ENCODE data around the gene PPP1R9A.

PPP1R9A gene

DNA sequence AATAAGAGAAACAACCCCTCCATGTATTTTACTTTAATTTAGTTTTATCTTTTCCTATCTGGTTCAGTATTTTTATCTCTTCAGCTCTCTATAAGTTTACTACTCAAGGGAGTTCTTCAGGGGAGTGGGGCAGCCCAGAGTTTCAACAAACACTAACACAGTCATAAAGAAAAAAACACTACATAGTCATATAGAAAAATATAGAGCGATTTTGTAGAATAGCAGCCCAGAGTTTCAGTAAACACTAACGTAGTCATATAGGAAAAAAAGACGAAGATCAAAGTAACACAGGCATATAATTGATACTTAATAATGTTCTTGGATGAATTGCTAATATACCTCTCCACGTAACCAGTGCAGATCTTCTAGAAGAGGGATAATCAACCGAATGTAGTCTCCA lies 362.2 kb downstream of the PPP1R9A start:
- DNase-seq: no peak

DNA sequence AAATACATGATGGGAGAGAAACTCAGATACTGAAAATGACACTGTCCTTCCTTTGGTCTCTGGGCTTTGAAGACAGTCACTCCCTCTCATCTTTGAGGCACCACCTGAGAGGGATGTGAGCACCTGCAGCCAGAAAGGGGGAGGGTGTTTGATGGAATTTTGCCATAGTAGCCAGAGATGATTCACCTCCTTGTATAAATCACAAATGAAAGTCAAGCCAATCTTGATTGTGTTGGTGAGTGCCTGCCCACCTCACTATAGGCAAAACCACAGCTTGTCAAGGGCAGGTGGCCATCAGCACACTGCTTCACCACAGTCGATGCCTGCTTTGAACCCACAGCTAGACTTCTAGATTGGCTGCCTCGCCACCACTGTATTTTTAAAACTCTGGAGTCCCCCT lies 368.7 kb downstream of the PPP1R9A start:
- DNase-seq: no peak

DNA sequence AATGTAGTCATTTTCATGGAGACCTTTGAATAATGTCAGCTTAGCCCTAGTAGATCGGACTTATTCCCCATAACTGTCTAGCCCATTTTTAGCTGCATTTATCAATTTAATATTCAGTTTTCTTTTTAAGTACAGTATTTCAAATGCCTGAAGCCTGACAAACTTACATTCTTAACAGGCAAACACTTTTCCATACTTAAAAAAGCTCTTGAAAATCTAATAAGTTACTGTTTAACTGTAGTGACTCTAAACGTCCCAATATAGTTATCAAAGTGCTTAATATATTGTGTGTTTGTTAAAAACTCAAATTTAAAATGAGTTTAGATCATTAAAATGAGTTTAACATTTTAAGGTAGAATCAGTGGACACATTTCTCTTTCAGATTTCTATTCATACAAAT lies 372.0 kb downstream of the PPP1R9A start:
- no peak for DNase-seq

DNA sequence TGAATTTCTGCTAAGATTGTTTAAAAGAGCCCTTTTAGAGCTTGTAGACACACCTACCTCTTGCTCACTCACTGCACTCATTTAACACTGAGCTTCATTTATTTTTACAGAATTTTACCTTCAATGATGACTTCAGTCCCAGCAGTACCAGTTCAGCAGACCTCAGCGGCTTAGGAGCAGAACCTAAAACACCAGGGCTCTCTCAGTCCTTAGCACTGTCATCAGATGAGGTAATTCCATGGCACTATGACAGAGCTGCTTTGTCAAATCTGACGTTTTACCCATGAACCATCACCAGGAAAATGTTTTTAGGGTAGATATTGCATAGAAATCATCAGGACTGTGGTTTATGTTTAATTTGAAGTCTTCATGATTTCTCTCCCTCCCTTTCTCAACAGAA lies 378.7 kb downstream of the PPP1R9A start:
- DNase-seq: no peak

DNA sequence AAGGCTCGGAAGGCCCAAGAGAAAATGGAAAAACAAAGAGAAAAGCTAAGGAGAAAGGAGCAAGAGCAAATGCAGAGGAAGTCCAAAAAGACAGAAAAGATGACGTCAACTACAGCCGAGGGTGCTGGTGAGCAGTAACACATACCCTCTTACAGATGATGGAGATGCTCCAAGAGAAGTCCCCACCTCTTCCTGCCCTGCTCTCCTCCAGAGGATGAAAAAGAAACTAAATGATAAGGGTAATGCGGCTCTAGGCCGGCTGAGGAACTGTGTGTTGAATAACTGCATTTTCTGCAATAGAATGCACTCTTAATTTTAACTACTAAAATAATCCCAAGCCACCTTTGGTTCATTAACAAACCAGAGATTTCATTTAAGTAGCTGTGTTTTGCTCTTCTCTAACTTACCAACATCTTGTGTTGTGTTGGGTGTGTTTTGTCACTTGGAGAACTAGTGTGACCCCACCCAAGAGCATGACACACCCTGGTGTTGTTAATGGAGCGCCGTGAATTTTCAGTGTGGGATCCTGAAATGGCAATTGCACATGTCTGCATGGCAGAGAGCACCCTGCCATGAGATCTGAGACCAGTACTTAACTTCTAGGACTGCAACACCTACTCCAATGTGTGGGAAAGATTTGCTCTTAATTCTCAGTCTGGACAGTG lies 382.9 kb downstream of the PPP1R9A start:
- no peak for DNase-seq

DNA sequence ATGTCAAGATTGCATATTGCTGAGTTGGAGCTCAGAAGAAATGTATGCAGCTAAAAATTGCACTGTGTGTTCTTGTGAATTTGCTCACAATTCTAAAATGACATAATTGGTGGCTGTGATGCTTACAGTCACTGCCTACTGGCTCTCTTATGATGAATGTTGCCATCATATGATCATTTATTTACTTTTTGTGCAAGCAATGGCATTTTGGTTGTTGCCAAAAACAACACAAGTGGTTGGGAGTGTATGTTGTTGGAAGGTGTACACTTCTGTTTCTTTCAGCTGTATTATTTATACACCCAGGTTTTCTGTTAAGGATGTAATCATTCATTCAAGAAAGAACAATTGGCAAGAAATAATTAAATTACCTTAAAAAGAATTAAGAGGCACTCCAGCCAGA lies 388.0 kb downstream of the PPP1R9A start:
- no peak for DNase-seq

DNA sequence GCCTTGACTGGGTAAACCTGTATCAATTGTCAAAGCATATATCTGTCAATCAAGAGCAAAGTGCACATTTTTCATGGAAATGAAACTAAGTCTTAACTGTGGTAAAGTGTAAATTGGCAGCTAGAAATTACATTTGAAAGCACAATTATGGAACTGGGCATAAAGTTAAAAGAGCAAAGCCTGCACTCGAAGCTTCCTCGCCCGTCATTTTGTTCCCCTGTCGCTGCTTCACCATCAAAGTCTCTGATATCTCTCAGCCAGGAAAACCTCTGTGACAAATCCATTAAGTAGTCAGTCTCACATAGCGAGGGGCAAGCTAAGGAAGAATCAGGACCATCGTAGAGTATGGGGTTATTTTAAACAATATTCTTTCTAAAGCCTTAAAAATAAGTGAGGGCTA lies 389.1 kb downstream of the PPP1R9A start:
- no peak for DNase-seq

DNA sequence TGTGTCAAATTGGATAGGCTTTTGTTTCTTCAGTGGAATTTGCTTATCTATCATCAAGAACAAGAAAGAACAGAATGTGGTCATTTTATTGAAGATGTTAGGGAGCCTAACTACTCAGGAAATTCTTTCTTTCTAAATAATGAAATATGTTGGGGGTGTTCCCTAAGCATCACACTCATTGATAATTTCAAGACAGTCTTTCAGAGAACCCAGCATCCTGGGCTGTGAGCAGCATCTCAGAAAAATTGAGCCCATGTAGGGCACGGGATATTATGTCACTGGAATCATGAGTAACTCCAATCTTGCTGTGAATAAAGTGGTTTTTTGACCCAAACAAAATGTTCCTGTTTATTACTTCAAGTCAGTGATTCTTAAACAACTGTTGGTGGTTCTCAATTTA lies 389.6 kb downstream of the PPP1R9A start:
- DNase-seq: no peak

DNA sequence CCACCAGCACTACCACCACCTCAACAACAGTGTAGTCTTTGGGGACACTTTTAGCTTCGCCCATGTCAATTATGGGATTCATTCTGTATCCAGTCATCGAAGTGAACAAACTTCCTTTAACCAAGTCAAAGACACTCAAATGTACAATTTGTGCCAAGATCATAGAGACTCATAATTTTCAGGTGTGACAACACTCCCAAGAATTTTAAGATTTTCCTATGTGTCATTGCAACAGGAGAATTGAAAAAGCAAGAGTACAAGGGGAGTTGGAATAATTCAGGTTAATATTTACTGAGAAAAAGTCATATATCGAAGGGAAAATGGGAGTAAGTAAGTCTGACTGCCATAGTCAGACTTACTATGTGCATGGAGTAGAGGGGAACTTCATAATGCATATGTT lies 390.7 kb downstream of the PPP1R9A start:
- no peak for DNase-seq

DNA sequence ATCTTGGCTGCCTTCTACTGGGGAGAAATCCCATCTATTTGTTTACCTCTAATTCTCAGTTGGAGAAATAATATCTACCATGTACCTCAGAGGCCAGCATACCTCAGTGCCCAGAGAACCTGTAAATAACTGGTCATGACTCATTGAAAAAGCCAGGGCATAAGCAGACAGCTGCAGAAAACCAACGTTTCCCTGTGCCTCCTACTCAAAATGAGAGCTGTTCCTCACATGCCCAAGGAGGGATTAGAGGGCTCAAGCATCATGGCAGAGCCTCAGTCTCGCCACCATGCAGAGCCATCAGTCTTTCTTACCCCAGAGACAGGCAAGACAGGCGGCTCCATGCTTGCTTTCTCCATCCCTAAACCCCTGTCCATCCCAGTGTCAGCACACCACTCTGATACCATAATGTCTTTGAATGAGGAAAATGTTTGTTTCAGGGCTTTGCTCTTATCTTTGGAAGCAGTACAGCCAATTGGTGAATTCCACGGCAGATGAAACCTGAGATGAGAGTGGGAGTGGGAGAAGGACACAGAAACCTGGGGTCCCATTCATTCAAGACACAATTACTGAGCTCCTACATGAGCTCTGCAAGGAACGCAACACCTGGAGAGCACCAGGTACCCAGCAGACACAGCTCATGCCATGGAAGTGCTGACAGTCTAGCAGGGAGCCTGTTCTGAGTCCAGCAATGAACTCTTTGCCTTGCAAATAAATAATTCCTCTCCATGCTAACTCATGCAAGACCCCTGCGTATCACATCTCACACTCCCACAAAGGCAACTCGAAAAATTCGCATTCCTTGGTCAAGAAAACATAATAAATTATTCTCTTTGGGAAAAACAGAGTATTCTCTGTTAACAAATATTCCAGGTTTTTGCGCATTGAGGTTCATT lies 395.9 kb downstream of the PPP1R9A start:
- DNase-seq: no peak

DNA sequence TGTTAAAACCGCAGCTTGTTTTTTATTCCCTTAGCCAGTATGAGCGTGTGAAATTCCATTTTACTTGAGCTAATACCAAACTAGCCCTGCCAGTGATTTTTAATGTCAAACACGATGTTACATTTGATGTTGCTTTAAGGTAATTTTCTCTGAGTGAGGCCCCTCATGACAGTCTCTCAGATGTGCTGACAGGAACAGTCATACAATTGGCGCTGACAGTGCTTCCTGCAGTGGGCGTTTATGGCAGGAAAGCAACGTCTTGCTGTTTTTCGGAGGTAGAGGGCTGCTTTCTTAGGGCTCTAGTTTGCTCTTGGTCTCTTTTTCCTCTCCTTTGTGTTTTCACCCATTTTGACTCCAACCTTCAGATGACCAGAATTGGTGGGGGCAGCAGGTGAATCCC lies 397.6 kb downstream of the PPP1R9A start:
- DNase-seq: no peak

DNA sequence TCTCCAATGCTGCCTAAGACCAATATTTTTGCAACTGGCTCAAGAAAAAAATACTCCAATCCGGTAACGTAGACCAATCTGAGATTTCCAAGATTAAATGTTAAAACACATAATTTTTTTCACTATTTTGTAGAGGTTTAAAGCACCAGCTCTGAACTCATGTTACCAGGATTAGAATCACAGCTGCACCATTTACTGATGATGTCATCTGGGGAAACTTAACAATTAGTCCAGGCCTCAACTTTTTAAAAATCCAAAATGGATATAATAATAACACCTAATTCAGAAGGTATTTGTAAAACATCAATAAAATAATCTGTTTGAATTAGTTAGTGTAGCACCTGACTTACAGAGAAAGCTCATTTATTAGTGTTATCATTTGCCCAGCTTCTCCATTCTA lies 402.6 kb downstream of the PPP1R9A start:
- DNase-seq: no peak

DNA sequence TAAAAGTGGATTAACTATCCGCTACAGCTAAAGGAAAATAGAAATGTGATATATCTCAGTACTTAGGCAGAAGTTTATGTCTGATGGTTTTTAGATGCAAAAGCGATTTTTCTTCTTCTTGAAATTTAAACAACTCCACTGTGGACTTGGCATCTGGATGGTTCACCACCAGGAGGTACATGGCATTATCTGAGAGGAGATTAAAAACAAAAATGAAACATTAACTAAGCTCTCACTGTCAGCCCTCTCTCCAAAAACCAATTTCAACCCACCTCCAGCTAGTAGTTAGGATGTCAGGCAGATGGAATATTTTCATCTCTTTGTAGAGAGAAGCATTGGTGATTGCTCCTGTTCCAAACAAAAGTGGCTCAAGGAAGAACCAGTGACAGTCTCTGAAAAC lies 404.0 kb downstream of the PPP1R9A start:
- no peak for DNase-seq

DNA sequence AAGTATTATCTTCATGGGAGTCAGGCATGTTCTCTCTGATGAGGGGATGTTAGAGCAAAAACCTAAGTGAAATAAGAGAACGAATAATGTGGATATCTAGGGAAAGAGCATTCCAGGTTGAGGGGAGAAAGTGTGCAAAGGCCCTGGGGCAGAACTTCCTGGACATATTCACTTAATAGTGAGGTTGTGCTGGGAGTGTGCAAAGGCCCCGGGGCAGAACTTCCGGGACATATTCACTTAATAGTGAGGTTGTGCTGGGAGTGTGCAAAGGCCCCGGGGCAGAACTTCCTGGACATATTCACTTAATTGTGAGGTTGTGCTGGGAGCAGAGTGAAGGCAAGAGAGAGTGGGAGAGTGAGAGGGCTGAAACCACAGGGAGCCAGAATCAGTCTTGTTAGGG lies 405.2 kb downstream of the PPP1R9A start:
- DNase-seq: no peak

DNA sequence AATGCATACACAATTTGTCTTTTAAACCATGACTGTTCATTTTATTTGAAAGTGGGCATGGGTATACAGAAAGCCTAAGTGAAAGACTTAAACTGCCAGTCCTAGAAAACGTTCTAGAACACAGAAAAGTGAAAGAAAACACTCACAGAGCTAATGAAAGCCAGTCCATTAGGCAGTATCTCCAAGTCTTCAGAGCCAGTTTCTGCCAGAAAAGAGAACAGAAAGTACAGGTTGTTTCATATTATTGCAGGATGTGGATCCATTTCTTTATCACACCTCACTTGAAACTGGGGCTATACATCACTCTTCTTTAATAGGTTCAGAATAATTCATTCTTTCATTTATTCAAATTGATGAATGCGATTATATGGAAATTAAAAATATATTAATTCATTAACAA lies 409.2 kb downstream of the PPP1R9A start:
- no peak for DNase-seq

DNA sequence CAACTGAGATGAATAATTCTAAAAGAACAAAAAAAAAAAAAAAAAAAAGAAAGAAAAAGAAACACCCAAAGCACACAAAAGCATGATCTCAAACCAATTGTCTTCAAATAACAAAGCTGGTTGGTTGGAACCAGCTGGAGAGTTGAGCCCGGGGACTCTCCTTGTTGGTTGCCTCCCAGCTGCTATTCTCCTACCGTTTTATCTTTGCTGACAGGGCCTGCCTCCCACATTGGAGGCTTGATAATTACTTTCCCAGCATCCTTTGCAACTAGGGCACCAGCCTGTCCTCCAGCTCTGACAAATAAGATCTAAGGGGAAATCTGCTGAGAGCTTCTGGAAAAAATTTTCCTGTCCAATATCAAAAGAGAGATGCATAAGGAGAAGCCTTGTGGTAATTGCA lies 410.2 kb downstream of the PPP1R9A start:
- DNase-seq: no peak

DNA sequence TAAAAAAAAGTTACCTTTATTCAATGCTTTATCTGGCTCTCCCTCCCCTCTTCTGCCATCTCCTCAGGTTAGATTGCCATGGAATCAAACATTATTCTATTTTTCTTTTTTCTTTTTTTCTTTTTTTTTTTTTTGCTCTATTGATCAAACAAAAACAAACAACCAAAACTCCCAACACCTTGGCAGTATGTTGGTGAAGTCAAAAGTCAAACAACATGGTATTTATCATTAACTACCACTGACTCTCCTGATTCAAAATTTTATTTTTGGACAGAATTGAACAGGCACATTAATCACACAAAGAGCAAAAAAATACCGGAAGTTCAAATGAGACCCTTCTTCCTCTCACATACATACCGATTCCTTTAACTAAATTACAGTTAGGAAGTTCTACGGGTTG lies 410.6 kb downstream of the PPP1R9A start:
- DNase-seq: no peak

DNA sequence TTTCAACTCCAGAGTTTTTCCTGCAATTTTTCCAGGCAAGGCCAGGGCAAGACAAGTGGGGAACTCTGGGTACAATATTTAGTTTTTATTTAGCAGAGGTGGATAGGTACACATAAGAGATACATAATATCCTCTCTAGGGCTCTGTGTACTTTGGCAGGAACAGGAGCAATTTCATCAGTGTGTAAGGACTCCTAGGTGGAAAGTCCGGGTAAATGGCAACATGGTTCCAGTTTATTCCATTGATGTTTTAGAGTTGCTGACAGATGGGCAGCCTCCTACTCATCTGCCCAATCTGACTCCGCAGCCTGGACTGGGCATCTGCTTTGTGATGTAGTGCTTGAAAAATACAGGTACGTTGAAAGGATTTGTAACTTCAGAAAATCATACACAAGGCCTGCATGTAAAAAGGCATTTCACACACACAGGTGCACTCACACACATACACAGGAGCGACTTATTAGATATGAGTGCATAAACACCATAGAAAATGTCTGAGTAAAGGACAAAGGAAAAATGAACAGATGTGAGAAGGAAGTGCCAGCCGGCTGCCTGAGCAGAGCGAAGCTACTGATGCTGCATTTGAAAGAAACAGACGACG lies 411.2 kb downstream of the PPP1R9A start:
- peak; percentile 4 for DNase-seq

DNA sequence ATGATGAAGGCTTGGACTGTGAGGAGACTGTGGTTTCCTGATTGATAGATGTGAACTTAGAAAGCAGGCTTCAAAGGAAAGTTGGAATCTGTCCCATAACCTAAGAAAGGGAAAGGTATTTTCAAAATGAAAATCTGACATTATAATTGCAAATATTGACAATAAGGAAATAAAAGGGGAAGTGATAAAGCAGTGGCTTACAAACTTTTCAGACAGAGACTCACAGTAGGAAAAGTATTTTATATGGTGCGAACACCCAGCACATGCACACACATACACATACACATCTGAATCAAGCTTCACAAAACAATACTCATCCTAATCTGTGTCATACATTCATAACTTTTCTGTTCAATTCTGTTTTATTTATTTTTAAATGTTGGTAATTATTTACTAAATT lies 412.2 kb downstream of the PPP1R9A start:
- DNase-seq: no peak

DNA sequence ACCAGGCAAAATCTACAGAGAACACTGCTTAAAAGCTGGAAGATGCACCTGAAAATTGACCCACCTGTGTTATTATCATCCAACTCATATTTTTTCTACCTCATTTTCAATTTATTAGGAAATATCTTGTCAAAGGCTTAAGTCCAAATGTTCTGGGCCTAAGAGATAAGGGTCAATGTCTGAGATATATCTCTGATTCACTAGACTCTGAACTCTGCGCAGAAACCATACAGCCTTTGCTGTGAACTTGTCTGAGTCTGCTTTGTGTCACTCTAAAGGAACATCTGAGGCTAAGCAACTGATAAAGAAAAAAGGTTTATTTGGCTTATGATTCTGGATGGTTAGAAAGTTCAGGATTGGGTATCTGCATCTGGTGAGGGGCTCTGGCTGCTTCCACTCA lies 413.3 kb downstream of the PPP1R9A start:
- no peak for DNase-seq

DNA sequence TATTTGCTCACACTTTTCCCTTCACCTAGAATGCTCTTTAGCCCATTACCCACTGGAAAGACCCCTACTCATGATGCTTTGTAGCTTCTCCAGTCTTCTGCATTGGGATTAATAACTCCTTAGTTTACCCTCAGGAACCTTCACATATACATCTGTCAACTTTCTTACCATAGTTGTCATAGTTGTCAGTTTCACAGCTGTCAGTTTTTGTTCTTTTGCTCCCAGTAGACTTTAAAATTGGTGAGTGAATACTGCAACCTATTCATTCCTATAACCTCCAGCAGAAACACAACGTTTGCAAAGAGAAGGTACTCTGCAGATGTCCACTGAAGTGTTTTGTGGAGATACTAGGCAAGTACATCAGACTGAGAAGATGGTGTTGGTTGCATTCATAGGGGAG lies 414.3 kb downstream of the PPP1R9A start:
- no peak for DNase-seq

DNA sequence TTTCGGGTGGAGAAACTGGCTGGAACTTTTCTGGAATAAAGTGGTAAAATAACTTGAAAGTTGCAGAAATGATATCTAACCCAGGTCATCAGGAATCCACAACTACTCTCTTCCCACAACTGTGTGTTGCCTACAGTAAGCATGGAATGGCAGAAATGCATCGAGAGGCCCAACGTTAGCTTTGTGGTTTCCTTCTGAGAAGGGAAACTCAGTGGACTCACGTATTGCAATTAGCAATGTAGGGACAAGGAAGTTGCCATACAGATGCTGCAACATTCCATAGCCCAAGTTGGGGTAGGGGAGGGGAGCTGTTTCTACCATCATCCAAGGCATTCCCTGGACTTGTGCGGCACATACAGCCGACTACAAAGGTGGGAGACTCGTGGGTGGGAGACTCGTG lies 415.0 kb downstream of the PPP1R9A start:
- no peak for DNase-seq

DNA sequence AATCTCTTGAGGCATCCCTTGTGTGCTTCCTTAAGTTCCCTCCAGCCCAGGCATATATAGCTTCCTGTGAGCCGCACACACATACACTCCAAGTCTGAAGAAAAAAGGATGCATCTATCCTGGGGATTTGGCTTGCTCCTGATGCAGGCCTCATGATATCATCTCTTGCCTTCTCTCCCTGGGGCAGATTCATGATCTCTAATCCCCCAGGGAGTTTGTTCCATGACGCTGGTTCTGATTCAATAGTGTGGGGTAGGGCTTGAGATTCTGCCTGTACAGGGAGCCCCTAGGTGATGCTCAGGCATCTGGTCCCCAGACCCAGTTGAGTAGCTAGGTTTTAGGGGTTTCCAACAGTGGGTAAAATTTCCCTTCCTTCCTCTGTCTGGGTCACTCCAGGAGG lies 415.5 kb downstream of the PPP1R9A start:
- DNase-seq: no peak

DNA sequence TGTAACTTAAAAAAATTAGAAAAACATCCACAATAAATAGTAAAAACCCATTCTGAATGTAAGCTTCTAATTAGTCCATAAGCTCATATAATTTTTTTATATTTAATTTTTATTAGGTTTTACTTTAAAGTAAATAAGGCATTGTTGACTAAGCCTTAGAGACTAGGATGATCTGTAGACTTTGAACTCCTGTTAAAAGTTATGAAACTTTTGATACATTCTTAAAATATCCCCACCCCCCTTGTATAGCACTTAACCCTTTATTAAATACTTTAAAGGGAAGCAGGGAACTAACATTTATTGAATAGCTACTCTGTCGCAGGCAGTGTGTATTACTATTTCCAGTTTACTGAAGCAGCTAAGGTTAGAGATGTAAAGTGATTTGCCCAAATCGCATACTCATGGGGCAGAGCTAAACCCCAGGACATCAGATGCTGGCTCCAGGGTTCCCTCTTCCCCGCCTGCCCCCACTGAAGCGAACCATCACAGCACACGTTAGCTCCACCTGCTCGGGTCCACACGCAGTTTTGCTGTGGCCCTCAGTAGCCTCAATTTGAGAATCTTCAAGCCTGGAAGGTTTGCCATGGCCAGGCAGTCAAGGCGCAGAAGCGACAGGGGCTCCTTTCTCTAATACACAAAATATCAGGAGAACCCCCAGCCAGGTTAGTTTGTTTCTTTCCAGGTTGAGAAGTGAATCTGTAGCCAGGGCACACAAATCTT lies 416.2 kb downstream of the PPP1R9A start:
- no peak for DNase-seq
